SU-DHL-6 (cell line): ENCODE data around the gene MSH4.

ENCODE experiments used
- CTCF ChIP-seq: fragments of 200-600 bp; sonication (generic); IDR thresholded peaks from one replicate; pipeline ENCODE4 v1.5.1; 2017; ENCODE audit warnings: antibody characterized with exemption, mild to moderate bottlenecking, low read length, moderate library complexity; ENCODE audit not compliant: insufficient read depth, poor library complexity, severe bottlenecking
- EZH2phosphoT487 ChIP-seq: fragments of 200-600 bp; sonication (generic), shearing (Covaris generic); conservative IDR thresholded peaks from 2 replicates; pipeline ENCODE4 v1.6.1; 2018; ENCODE audit warnings: mild to moderate bottlenecking, antibody characterized with exemption, low read length, moderate library complexity, mixed read lengths

- TF ChIP-seq CTCF (no peak), EZH2phosphoT487 (no peak)
These were observed 135.6 kb downstream of the MSH4 start, which contains the start of gene ASB17 for GRCh38 chr1:75932304-75932703.
